GM12875 (cell line): Measurements from ENCODE around the gene CCDC88C.

ENCODE experiments used
- H3K4me3 ChIP-seq: one replicate; pipeline ENCODE4 v1.5.1; 2011; ENCODE audit warnings: low read depth, low read length, control low read depth
- TF ChIP-seq, protein P1 (sequence below): IDR thresholded peaks from 2 replicates; pipeline ENCODE4 v1.5.1; 2011; ENCODE audit warnings: low read depth, mild to moderate bottlenecking, control low read depth, inconsistent platforms, low read length, moderate library complexity, borderline replicate concordance; ENCODE audit not compliant: insufficient read depth

CCDC88C gene

DNA sequence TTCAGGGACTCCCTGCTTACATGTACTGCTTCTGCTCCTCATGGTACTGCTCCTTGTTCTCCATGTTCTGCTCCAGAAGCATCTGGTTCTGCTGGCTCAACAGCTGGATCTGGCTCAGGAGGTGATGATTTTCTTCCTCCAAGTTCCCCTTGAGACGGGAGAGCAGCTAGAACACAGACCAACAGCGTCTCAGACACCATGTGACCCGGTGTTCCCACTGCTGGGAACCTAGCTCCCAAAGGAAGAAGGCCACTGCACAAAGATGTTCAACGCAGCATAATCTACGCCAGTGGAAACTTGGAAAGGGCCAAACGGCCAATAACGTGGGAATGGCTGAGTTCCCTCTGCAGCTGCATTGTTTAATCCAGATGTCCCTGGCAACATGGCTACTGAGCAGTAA is 123.5 kb downstream of the CCDC88C start:
- TF ChIP-seq, protein P1, sequence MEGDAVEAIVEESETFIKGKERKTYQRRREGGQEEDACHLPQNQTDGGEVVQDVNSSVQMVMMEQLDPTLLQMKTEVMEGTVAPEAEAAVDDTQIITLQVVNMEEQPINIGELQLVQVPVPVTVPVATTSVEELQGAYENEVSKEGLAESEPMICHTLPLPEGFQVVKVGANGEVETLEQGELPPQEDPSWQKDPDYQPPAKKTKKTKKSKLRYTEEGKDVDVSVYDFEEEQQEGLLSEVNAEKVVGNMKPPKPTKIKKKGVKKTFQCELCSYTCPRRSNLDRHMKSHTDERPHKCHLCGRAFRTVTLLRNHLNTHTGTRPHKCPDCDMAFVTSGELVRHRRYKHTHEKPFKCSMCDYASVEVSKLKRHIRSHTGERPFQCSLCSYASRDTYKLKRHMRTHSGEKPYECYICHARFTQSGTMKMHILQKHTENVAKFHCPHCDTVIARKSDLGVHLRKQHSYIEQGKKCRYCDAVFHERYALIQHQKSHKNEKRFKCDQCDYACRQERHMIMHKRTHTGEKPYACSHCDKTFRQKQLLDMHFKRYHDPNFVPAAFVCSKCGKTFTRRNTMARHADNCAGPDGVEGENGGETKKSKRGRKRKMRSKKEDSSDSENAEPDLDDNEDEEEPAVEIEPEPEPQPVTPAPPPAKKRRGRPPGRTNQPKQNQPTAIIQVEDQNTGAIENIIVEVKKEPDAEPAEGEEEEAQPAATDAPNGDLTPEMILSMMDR = no peak

DNA sequence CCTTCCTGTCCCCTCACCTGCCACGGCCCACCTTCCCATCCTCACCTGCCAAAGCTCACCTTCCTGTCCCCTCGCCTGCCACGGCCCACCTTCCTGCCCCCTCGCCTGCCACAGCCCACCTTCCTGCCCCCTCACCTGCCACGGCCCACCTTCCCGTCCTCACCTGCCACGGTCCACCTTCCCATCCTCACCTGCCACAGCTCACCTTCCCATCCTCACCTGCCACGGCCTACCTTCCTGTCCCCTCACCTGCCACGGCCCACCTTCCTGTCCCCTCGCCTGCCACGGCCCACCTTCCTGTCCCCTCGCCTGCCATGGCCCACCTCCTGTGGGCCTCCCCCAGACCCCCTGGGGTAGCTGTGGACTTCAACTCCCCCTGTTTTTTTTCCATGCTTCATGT is 124.3 kb downstream of the CCDC88C start:
- no peak overlapping the region for H3K4me3 ChIP-seq
- TF ChIP-seq, protein P1 = no peak

More for the DNA sequence above, 123.5 kb downstream of the CCDC88C start:
- H3K4me3 ChIP-seq = no peak overlapping the region

DNA sequence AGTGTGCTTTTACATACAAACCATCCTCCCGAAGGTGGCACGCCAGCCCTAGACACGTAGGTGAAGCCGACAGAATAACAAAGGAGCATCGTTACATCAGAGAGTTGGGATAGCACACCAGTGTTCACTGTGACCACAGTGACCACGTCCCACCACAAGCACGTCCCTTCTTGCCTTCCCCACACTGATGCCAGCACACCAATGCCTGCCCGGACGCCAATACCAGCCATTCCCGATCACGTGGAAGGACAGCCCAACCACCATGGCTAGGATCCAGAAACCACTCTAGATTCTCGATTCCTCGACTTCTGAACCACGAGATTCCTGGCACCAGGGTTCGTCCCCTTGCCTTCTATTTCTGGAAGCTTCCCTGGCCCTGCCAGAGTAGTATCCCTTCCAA is 125.1 kb downstream of the CCDC88C start:
- no peak overlapping the region for H3K4me3 ChIP-seq
- TF ChIP-seq, protein P1 = no peak

DNA sequence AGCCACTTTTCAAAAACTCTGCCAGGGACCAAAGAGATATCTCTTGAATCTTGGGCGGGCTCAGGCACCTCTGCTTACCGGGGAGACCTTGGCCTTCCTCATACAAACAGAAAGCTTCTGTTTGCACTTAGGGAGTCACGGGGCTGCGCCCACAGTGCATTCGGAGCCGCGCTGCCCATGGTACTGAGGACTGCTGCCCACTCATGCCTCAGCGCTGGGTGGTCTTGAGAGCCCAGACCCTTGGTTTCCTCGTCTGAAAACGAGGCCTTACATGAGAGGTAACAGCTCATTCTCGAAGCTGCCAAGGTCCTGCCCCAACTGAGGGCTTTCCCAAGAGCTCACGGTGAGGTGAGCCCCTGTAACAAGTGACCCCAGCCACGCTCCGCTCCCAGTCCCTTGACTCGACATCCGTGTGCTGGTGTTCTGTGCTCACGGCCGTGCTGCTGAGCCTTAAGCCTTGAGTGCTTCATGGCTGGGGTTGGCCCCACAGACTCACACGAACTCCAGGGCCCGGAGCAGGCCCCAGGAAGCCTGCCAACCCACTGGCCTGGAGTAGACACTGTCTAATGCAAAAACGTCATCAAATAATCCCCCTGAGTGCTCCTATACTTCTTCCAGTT is 125.7 kb downstream of the CCDC88C start:
- TF ChIP-seq, protein P1 = no peak

DNA sequence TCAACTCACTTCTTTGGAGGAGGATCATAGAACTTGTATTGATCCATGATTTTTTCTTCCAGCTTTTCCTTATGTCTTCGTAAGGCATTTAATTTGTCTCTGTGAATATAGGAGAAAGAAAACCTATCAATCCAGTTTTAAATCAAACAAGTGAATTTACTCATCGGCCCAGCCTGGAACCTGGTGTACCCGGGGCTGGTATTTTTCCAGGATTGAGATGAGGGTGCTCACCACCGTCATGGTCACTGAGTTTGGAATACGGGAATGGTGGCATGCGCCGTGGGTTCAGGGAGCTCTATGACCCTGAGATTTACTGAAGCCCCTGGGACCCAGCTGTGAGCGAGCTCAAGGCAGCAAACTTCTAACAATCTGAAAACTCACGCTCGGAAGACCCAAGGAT is 126.6 kb downstream of the CCDC88C start:
- H3K4me3 ChIP-seq = no peak overlapping the region
- TF ChIP-seq, protein P1 = no peak

More for the DNA sequence above, 125.7 kb downstream of the CCDC88C start:
- H3K4me3 ChIP-seq = no peak overlapping the region

DNA sequence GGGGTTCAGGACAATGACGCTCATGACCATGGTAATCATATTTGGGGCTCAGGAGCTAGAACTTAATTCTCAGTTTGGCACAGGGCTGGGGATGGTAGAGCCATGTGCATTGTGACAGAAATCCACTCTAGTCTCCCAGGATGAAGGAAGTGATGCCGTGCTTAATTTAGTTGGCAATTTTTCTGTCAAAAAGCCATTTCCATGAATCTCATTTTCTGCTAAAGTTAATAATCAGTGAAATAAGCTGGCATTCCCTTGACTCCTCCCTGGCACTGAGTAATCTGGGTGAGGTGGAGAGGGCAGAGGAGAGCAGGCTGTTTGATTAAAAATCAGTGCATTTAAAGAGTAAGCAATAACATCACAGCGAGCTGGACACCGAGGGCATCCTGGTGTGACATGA is 128.2 kb downstream of the CCDC88C start:
- TF ChIP-seq, protein P1 = no peak
- no peak overlapping the region for H3K4me3 ChIP-seq

DNA sequence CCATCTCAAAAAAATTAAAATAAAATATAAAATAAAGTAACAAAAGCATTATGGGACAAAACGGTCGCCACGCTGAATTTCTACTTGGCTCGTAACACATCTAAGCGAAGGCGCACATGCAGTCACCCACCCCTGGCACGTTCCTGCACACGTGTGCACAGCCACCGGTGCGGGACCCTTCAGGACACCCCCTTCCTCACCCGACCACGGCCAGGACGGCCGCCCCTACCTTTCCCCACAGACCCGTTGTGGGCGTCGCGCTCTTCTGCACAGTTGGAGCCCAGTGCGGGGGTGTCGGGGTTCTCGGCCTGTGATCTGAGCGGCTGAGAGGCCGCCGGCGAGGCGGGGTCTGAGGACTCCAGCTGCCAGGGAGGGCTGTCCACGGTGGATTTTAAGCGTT is 128.7 kb downstream of the CCDC88C start:
- TF ChIP-seq, protein P1 = no peak
- no peak overlapping the region for H3K4me3 ChIP-seq
